ENCODE data around the gene HSBP1.

Gene HSBP1

DNA sequence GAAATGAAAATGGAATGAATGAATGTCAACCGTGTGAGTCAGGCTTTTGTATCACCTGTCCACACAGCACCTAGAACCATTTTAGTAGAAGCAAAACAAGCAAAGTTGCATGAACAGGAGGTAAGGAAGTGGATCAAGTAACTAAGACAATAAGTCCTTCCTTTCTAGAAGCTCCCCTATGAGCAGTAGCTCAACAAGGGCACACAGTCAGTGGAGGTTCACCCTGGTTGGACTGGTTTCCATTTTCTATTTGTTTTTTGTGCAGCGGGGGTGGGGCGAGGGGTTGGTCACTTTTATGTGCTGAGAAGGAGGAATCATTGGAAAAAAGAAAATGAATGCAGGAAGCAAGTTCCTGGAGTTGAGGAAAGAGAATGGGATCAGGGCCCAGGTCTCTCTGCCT, 4.0 kb upstream of the HSBP1 start:
- no peak for DNase-seq (ENCODE audit: low read depth)

DNA sequence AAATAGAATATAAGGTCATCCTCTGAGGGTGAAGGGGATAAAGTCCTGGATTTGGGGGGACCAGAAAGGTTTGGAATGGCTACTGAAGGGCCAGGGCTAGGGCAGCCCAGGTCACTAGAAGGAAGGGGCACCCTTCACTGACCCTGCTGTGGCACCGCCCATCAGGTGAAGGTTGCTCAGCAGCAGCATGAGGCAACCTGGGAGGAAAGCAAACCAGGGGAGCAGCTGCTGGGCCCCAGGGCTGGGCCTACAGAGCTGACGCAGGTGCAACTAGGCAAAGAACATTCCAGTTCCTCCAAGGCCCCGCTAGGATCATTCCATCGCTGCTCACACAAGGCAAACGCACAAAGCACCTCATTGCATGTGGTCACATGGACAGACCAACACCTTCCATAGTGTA, 3.4 kb upstream of the HSBP1 start:
- no peak for DNase-seq (ENCODE audit: low read depth)

DNA sequence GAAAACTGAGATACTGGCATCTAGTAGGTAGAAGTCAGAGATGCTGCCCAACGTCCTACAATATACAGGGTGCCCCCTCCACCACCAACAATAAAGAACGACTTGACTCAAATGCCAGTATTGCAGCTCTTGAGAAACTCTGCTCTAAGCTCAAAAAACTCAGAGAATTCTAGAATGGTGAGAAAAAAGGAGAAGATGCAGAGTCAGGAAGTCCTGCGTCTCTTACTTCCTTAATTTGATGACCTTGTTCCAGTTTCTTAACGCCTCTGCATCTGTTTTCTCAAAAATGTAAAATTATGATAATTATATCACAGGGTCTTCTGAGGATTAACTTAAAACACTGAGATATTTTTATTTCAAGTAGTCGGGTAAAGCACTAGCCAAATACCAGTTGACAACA, 1.7 kb upstream of the HSBP1 start:
- DNase-seq (ENCODE audit: low read depth) = no peak

DNA sequence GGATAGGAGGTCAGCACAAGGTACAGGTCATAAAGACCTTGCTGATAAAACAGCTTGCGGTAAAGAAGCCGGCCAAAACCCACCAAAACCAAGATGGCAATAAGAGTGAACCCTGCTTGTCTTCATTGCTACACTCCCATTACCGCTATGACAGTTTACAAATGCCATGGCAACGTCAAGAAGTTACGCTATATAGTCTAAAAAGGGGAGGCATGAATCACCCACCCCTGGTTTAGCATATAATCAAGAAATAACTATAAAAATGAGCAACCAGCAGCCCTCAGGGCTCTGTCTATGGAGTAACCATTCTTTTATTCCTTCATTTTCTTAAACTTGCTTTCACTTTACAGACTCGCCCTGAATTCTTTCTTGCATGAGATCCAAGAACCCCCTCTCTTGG, 1.0 kb upstream of the HSBP1 start:
- DNase-seq (ENCODE audit: low read depth) = no peak

DNA sequence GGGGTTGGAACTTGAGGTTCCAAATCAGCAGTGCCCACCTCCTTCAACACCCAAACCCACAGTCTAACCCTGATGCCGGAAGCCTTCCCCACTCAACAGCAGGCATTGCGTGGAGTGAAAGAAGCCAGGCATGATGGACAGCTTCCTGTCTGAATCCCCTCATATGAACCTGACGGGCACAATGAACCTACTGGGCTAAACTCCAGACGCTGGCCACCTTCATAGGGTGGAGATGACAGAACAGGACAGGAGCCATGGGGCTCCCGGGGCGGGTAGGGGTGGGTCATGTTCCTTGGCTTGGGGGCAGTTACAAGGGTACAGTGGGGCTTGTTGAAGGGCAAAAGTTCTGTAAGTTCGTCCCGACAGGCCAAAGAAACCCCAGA, 460 bp upstream of the HSBP1 start:
- no peak for DNase-seq (ENCODE audit: low read depth)

GRCh38 chr16:83808573-83809014, 816 bp downstream of the HSBP1 start:
- DNase-seq (ENCODE audit: low read depth) = no peak

DNA sequence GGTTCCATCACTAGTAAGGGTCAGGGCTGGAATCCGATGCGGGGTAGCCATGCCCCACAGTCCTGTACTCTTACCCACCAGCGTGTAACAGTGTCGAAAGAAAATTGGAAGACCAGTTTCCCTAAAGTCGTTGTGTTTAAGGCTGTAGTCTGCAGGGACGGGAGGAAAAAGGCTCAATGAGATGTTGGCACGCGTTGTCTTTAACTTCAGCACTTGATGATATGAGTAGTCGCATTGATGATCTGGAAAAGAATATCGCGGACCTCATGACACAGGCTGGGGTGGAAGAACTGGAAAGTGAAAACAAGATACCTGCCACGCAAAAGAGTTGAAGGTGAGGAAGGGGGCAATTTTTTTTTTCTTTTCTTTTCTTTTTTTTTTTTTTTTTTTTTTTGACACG, 1.3 kb downstream of the HSBP1 start:
- DNase-seq (ENCODE audit: low read depth) = no peak

GRCh38 chr16:83810901-83811300, 3.1 kb downstream of the HSBP1 start:
- no peak for DNase-seq (ENCODE audit: low read depth)

GRCh38 chr16:83813823-83814658, 6.3 kb downstream of the HSBP1 start:
- peak; percentile 79 for DNase-seq (ENCODE audit: low read depth)

- peak; percentile 65 for DNase-seq (ENCODE audit: low read depth)
These were observed 6.8 kb downstream of the HSBP1 start for GRCh38 chr16:83814659-83814985.

DNA sequence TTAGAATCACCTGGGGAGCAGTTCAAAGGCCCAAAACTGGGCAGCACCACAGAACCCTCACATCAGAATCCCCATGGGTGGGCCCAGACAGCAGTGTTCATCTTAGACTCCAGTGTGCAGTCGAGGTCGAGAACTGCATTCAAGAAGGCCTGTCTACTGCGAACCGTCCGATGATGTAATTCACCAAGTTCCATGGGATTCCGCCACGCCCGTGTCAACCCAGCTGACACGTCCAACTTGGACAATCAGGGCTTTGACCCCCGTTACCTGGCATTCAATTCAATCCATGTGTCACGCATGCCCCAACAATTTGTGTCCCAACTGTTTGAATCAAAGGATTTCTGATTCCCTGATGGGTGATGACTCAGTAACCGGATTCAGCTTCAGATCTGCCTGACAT, 9.2 kb downstream of the HSBP1 start:
- DNase-seq (ENCODE audit: low read depth) = no peak

- DNase-seq (ENCODE audit: low read depth) = no peak
These were observed 10.5 kb downstream of the HSBP1 start for GRCh38 chr16:83818276-83818675.

- no peak for DNase-seq (ENCODE audit: low read depth)
These were observed 11.6 kb downstream of the HSBP1 start for GRCh38 chr16:83819361-83819760.

- no peak for DNase-seq (ENCODE audit: low read depth)
These were observed 18.6 kb downstream of the HSBP1 start for GRCh38 chr16:83826146-83826913.

DNA sequence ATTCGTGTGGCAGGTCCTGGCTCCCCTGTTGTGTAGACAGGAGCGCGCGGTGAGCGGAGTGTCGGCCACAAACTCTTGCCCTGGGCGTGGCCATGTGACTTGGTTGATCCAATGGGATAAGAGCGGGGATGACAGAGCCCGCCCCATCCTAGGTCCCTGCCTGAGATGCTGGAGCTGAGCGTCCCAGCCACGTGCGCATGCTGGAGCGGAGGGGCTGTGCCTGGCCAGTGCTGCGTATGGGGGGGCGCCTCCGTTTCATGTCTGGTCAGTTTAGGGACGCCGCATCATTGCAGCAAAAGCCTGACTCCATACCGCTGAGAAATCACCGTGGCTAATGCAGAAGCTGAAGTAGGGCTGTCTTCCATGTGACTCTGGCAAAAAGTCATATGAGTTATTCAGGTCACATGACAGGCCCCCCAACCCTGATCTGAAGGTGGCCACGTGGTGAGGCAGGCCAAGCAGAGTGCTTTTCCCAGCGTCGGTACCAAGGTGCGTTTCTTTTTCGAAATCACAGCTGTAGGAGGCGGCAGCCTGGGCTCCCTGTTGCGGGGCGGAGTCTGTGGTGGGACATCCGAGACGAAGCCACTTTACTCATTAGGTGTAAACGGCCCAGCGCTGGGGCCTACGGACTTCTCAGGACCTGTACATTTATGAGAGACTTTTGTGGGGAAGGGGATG, 22.5 kb downstream of the HSBP1 start:
- no peak for DNase-seq (ENCODE audit: low read depth)

DNA sequence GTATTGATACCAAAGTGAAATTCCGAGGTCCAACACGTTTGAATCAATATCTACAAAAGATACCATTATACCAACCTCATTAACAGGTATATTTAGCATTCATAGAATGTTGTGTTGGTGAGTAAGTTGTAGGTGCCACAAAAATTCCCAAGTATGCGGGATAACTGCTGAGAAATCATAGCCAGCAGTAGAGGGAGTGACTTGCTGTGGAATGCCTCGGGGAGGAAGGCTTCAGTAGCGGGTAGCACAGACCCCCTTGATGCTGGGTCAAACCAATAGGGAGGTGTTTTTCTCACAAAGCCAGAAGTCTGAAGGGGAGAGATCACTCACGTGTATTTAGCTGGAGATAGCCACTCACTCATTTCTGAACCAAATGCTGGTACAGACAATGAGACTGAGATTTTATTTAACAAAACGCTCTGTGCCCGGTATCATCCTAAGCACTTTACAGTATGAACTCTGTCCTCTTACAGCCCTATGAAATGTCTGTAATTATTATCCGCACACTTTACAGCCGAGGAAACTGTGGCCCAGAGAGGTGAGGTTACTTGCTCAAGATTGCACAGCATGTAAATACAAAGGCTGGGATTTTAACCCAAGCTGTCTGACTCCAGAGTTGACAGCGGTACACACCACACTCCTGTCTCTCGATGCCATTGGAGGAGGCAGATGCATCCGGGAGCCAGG, 23.1 kb downstream of the HSBP1 start:
- DNase-seq (ENCODE audit: low read depth) = no peak

DNA sequence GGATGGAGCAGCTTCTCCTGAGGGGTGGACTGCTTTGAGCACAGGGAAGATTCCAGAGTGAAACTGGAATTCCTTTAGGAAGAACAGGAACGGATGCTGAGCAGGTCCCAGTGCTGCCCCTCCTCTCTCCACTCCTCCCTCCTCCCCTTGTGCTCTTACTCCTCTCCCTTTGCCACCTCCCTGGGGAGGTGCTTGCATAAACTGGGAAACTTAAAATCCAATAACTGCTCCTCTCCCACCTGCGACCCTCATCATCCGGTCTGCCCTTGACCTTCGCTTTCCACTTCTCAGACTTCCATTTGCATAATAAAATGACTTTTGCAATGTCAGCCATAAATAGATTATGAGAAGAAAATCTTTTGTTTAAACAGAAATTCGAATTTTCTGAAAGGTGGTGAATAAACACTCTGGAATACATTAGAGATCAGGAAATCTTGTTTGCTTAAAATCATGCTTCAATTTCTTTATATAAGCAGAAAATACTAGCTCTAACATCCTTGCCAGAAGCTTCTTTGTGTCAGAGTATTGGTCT, 23.7 kb downstream of the HSBP1 start:
- no peak for DNase-seq (ENCODE audit: low read depth)

DNA sequence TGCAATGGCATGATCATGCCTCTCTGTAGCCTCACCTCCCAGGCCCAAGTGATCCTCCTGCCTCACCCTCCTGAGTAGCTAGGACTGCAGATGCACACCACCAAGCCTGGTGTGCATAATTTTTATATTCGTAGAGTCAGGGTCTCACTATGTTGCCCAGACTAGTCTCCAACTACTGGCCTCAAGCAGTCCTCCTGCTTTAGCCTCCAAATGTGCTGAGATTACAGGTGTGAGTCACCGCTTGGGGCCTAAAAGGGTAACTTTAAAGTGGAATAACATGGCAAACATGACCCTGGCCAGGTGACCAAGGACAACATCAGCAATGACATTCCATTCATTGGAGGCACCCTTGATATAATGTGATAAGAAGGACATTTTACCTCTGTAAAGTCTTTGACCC, 26.1 kb downstream of the HSBP1 start:
- no peak for DNase-seq (ENCODE audit: low read depth)

DNA sequence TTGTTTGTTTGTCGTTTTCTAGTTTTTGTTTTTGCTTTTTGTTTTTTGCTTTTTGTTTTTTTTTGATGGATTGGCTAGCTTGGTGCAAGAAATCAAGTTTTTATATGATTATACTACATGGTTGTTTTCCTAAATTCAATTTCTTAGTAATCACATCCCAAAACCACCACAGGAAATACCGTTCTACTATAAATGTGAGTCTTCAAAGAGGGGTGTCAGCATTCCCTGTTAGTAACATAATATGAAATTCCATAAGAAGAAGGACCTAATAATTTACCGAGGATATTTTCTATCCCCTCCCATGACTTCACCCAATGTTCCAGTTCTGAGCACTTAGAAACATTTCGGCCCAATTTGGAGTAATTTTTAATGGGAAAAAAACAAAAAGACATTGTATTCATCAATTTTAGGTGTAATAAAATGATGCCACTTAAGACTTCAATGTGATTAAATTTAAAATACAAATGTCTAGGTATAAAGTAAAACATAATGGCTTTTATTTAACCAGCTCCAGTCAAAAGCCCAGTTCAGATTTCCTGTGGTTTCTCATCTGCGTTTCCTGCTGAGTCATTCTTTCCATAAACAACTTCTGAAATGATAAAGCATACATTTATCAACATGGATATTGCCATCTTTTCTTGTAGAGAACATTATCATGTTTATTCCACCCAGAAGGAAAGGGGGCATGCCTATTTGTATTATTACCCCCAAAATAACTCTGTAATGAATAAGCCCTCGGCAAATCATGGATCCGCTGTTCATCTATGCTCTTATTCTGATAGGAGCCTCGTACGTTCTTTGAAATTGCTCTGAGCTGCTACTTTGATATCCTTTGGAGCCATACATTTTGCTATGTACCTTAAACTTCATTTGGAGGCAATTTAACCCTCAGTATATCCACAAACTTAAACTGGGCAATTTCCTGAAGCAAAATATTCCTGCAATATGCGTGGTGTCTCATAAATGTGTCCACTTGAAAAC, 28.1 kb downstream of the HSBP1 start:
- DNase-seq (ENCODE audit: low read depth) = no peak

DNA sequence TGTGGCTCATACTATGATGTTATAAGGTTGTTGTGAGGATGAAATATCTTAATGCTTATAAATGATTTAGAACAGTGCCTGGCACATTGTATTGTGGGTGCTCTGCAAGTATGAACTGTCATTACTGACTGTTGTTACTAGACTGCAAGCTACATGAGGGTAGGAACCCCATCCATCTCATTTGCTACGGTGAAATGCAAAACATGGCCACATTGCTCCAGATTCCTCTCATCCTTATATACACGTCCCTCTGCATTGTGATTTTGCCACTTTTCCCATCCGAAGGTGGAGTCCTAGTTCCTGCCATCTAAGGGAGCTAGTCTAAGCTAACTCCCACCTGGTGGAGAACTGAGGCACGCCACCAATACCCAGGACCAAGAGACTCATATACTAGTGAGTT, 29.8 kb downstream of the HSBP1 start:
- no peak for DNase-seq (ENCODE audit: low read depth)

- no peak for DNase-seq (ENCODE audit: low read depth)
These were observed 30.4 kb downstream of the HSBP1 start for GRCh38 chr16:83838151-83838550.
